HK-2 (cell line): Measurements from ENCODE around the gene MOV10L1.
A peak's percentile ranks its signal among the peaks of the same experiment; 100 is the strongest.
"Not testable (repeated sequence)": the region's sequence is repeated elsewhere in the genome, so short reads cannot be mapped to it uniquely, and the experiment has no call there.

Source experiments
- DNase-seq: peaks from one replicate; pipeline ENCODE4 v3.0.0-alpha.2; 2018; ENCODE audit not compliant: unreplicated experiment

The MOV10L1 gene

GRCh38 chr22:50138988-50139387, 49.2 kb downstream of the MOV10L1 start:
- no peak for DNase-seq

GRCh38 chr22:50139843-50140415, 50.1 kb downstream of the MOV10L1 start:
- DNase-seq: no peak

GRCh38 chr22:50140615-50141014, 50.8 kb downstream of the MOV10L1 start:
- DNase-seq: no peak

GRCh38 chr22:50141462-50141861, 51.7 kb downstream of the MOV10L1 start:
- no peak for DNase-seq

- DNase-seq: no peak
These were observed 52.1 kb downstream of the MOV10L1 start for GRCh38 chr22:50141891-50142363.

- DNase-seq: no peak
These were observed 53.3 kb downstream of the MOV10L1 start for GRCh38 chr22:50143096-50143495.

DNA sequence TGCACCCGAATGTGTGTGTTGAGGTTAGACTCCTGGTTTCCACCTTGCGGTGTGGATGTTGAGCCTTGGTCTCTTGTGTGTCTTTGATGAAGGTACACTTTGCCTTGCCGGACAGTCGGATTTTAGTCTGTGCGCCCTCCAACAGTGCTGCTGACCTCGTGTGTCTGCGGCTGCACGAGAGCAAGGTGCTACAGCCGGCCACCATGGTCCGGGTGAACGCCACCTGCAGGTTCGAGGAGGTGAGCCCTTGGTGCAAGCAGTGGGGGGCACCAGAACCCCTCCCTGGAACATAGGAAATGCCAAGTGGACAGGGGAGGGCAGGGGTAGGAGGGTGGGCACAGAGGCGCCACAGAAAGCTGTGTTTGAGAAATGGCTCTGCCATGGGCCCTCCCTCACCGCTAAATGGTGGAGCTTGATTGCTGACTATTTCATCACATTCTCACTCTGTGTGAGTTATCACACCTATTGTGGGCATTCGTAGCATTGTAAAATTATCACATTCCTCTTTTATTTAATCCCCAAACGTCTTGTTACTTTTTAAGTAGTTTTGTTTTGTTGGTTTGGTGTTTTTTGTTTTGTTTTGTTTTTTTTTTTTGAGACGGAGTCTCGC, 54.3 kb downstream of the MOV10L1 start:
- no peak for DNase-seq

GRCh38 chr22:50145721-50146438, 56.1 kb downstream of the MOV10L1 start:
- DNase-seq: no peak

GRCh38 chr22:50146439-50147238, 56.8 kb downstream of the MOV10L1 start:
- DNase-seq: peak; percentile 64

GRCh38 chr22:50147258-50148165, 57.7 kb downstream of the MOV10L1 start:
- DNase-seq: not testable (repeated sequence)

DNA sequence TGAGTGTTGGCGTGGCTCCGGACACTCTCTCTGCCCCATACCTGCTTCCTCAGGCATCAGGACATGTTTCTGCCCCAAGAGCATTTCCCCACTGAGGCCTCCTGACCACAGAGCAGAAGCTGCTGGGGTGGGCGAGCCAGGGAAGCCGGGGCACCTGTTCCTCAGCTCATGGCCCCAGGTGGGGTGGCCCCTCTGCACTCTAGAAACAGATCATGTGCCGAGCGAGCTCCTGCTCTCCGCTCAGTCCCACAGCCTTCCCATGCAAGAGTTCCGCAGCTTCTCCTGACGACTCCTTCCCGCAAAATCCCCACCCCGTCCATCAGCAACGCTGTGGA, 58.3 kb downstream of the MOV10L1 start:
- DNase-seq: no peak

DNA sequence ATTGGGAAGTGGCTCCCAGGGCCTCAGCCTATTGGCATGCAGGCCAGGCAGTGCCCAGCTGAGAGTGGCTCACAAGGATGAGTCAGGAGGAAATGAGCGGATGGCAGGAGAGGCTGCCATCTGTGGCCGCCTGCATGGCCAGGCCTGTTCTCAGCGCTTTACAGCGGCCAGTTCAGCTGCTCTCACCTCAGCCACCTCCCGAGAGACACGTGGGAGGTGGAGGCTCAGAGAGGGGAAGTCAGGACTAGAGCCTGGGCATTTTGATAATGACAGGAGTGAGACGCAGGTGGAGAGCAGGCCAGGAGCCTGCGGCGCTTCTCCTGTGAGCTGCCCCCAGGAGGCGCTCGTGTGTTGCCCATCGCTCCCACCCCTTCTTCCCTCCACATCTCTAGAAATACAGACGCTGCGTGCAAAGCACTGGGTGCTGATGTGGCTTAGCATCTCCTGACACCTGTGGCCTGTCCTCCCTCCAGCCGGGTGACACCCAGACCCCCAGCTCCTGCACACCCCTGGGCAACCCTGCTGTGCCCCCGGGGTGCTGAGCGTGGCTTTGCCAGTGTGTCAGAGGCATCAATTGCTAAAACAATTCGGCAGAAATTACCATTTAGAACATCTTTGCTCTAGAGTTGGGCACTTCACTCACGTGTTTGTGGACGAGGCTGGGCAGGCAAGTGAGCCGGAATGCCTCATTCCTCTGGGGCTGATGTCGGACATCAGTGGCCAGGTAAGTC, 59.4 kb downstream of the MOV10L1 start:
- DNase-seq: peak; percentile 70

DNA sequence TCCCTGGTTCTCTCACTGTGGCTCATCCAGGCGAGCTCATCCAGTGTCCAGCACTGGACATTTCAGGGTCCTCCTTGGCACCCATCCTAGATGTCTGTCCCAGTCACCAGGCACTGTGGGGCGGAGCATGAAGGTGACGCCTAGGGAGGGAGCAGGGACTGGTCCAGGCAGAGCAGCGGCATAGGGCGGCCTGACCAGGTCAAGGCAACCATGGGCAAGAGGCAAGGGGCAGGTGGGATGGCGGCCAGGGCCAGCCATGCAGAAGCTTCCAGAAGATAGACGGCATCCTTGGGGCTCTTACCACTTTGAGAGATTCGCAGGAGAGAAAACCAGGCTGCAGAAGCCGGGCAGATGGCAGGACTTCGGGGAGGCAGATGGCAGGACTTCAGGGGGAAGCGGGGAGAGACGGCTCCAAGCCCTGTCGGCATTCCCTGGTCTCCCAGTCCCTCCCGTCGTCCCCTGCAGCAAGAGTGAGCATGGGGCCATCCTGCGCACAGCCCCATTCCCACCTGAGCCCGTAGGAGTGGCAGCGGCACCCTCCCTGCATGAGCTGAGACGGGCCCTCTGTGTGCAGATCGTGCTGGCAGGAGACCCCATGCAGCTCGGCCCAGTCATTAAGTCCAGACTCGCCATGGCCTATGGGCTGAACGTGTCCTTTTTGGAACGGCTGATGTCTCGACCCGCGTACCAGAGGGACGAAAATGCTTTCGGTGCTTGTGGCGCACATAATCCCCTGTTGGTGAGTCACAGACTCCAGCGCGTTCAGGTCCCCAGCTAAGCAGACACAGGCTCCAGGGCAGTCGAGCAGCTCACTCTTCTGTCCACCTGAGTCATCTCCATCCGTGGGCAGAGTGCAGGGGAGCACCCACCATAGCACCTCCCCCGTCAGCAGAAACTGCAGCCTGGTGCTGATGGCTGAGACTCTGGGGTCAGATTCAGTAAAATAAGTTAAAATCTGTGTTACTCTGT, 60.6 kb downstream of the MOV10L1 start:
- DNase-seq: peak; percentile 54

DNA sequence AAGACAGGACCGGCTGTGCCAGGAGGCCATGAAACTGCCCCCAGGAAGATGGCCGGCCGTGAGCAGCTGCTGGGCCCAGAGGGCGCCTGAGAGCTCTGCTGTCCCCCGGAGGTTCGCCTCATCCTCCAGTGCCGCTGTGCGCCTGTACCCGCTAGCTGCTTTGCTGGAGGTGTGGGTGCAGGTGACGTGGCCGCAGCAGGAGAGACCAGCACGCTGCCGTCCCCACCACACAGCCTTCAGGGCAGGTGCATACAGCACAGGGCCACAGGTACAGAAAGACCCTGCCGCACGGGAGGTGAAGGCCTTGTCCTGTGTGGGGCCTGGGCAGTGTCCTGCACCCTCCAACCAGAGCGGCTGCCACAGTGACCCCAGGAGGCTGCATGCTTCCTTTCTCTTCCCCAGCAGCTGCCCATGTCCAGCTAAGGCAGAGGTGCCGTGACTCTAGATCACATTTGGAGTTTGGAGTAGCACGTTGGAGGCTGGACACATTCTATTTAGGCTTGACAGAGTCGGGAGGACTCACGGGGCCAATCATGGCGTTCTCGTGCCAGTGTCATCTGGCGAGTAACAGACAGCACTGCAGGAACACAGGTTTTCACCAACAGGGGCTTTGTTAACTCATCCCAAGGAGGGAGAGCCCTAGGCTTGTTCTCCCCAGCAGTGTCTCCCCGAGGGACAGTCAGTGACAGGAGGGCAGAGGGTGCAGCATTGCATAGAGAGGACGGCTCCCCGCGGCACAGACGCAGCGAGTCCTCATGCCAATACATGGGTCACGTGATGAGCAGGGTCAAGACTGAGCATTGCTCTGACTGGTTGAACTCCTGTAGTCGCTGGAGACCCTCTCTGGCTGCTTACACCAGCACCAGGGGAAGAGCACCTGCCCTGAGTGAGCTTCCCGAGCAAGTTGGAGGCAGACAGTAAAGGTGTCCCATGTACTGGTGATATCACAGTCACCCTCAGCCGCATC, 62.0 kb downstream of the MOV10L1 start:
- no peak for DNase-seq

DNA sequence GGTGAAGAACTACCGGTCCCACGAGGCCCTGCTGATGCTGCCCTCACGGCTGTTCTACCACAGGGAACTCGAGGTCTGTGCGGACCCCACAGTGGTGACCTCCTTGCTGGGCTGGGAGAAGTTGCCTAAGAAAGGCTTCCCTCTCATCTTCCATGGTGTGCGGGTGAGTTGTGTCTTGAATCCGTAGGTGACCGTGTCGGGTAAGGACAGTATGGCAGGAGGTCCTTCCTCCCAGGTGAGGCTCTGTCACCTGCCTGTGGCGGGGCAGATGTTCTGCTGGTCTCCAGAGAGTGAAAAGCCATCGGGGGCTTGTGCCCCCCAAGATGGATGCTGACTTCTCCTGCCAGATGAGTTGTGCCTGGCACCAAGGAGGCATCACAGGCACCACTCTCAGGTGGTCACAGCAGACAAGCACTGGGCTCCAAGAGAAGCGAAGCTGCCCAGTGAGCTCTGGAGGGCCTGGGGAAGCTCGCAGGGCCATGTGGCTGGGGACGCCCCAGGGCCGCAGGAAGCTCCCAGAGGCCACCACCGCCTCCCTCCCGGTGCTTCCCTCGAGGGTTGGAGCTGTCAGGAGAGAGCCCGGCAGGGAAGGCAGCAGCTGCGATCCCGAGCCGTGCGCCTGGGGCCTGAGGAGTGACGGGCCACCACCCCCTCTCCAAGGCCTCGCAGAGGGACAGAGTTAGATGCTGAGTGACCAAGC, 63.4 kb downstream of the MOV10L1 start:
- DNase-seq: no peak

GRCh38 chr22:50153756-50154140, 63.9 kb downstream of the MOV10L1 start:
- DNase-seq: no peak

DNA sequence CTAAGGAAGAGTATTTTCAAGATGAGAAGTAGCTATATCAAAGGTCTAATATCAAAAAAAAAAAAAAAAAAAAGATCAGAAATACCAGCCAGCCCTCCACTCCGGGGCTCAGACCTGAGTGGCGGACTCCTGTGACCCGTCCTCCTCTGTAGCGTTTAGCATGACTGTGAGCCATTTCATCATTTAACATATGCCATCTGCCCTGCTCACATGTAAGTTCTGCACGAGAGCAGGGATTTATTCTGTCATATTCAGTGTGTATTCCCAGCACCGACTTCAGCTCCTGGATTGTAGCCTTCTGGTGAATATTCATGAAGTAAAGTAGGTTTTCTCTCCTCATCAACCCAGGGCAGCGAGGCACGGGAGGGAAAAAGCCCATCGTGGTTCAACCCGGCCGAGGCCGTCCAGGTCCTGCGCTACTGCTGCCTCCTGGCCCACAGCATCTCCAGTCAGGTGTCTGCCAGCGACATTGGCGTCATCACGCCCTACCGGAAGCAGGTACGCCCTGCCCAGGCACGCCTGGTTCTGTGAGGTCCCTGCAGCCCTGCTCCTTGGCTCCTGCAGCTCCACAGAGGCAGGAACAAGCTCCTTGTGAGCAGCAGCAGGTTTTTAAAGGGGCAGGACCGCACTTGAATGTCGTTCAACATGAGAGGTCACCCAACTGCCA, 68.0 kb downstream of the MOV10L1 start:
- no peak for DNase-seq
